Measurements from ENCODE around the gene CAB39L. TPM values are rescaled to one million over a fixed set of nuclear protein-coding genes. Genes with fewer than 3 reads are reported as not detected.

The CAB39L gene
- total RNA-seq, 4 donors from 2014 or later, result 4.7 to 14.4 (median 8.7) TPM

DNA sequence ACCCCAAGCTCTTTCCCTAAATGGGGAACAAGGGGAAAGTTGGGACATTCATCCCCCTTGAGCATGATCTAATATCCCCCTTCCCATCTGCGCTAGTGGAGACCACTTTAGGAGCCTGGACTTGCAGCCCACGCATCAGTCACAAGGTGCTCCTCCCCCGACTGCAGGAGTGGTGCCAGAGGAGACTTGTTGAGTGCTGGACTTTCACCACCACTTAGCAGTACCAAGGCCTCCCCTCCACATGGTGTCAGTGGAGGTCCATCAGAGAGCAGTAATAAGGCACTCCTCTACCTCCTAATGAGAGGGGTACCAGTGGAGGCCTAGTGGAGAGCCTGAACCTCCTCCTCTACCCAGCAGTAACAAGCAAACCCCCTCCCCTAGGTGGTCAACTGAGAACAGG, 22.5 kb downstream of the CAB39L start:
- ATAC-seq (no peak), DNase-seq (no peak)
- no peak for TF ChIP-seq POLR2A (IDR thresholded peaks at IDR 0.05)
- TF ChIP-seq CTCF (IDR thresholded peaks at IDR 0.05 in 4 of 5, conservative IDR thresholded peaks at IDR 0.05 in 1 of 5), result no peak
- H3K36me3 ChIP-seq, result no peaks in the 10 kb centered on the region
- H3K27ac ChIP-seq, result no peak overlapping the region
- in situ Hi-C loops (cut with MboI; ENCODE audit: low sequenced_read_pairs in 4 of 4) (no loop called here), intact Hi-C loops (cut with DNase I; ENCODE audit: low total_unique reads) (no loop called here)
- H3K4me3 ChIP-seq, result no peak overlapping the region
- no peaks in the 10 kb centered on the region for H3K27me3 ChIP-seq
- H3K4me1 ChIP-seq, result no peaks in the 10 kb centered on the region
- H3K9me3 ChIP-seq, result no peaks in the 10 kb centered on the region

GRCh38 chr13:49419276-49419675, 24.6 kb downstream of the CAB39L start:
- H3K36me3 ChIP-seq, result no peaks in the 10 kb centered on the region
- TF ChIP-seq POLR2A (IDR thresholded peaks at IDR 0.05) (no peak), CTCF (IDR thresholded peaks at IDR 0.05 in 4 of 5, conservative IDR thresholded peaks at IDR 0.05 in 1 of 5) (no peak)
- no peak for ATAC-seq
- H3K4me1 ChIP-seq, result no peaks in the 10 kb centered on the region
- intact Hi-C loops (cut with DNase I; ENCODE audit: low total_unique reads), result no loop called here
- no peak for DNase-seq
- no peak overlapping the region for H3K27ac ChIP-seq
- H3K27me3 ChIP-seq, result no peaks in the 10 kb centered on the region
- no peak overlapping the region for H3K4me3 ChIP-seq
- H3K9me3 ChIP-seq, result no peaks in the 10 kb centered on the region
- in situ Hi-C loops (cut with MboI; ENCODE audit: low sequenced_read_pairs in 4 of 4), result no loop called here

DNA sequence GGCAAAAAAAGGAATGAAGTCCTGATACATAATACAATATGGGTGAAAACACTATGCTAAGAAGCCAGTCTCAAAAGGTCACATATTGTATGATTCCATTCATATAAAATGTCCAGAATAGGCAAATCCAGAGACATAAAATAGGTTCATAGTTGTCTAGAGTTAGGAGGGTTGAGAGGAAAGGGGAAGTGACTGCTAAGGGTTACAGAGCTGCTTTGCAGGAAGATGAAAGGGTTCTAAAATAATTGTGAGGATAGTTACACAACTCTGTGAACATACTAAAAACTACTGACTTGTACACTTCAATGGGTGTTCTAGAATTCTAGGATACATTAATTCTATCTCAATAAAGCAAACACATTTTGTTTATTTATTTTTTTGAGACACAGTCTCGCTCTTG, 25.7 kb downstream of the CAB39L start:
- Histone ChIP-seq H3K4me1 (no peaks in the 10 kb centered on the region), H3K36me3 (no peaks in the 10 kb centered on the region), H3K27me3 (no peaks in the 10 kb centered on the region), H3K4me3 (no peak overlapping the region), H3K27ac (no peak overlapping the region), H3K9me3 (no peaks in the 10 kb centered on the region)
- TF ChIP-seq CTCF (IDR thresholded peaks at IDR 0.05 in 4 of 5, conservative IDR thresholded peaks at IDR 0.05 in 1 of 5) (no peak), POLR2A (IDR thresholded peaks at IDR 0.05) (no peak)
- DNase-seq, result no peak
- intact Hi-C loops (cut with DNase I; ENCODE audit: low total_unique reads), result no loop called here
- ATAC-seq, result no peak
- in situ Hi-C loops (cut with MboI; ENCODE audit: low sequenced_read_pairs in 4 of 4), result no loop called here

DNA sequence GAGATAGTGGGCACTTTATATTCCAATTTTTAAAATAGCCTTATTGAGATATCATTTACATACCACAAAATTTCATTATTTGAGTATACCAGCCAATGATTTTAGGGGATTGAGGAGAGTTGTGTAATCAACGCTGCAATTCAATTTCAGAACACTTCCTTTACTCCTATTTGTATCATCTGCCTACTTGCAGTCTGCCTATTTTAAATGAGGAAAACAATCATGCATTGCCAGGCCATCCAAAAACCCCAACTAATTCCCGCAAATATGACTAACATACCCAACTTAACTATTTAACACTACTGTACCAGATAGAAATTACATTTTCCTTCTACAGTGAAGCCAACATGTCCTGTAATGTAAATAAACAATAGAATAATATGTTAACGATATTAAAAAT, 26.7 kb downstream of the CAB39L start:
- intact Hi-C loops (cut with DNase I; ENCODE audit: low total_unique reads), result no loop called here
- in situ Hi-C loops (cut with MboI; ENCODE audit: low sequenced_read_pairs in 4 of 4), result no loop called here
- Histone ChIP-seq H3K4me1 (no peaks in the 10 kb centered on the region), H3K27me3 (no peaks in the 10 kb centered on the region), H3K27ac (no peak overlapping the region), H3K9me3 (no peaks in the 10 kb centered on the region), H3K36me3 (no peaks in the 10 kb centered on the region), H3K4me3 (no peak overlapping the region)
- ATAC-seq, result no peak
- no peak for TF ChIP-seq POLR2A (IDR thresholded peaks at IDR 0.05)
- TF ChIP-seq CTCF (IDR thresholded peaks at IDR 0.05 in 4 of 5, conservative IDR thresholded peaks at IDR 0.05 in 1 of 5), result no peak
- no peak for DNase-seq

- Histone ChIP-seq H3K4me3 (no peak overlapping the region), H3K27me3 (no peaks in the 10 kb centered on the region), H3K4me1 (peaks cover 0 to 8% of the 10 kb centered on the region in 2 donors), H3K9me3 (no peaks in the 10 kb centered on the region), H3K36me3 (no peaks in the 10 kb centered on the region), H3K27ac (no peak overlapping the region)
- in situ Hi-C loops (cut with MboI; ENCODE audit: low sequenced_read_pairs in 4 of 4), result no loop called here
- intact Hi-C loops (cut with DNase I; ENCODE audit: low total_unique reads), result no loop called here
- DNase-seq, result no peak
- ATAC-seq, result no peak
- TF ChIP-seq POLR2A (IDR thresholded peaks at IDR 0.05), result no peak
- TF ChIP-seq CTCF (IDR thresholded peaks at IDR 0.05 in 4 of 5, conservative IDR thresholded peaks at IDR 0.05 in 1 of 5), result no peak
Measured at GRCh38 chr13:49412749-49413148, 31.1 kb downstream of the CAB39L start.
